GM21381 (cell line): ENCODE measurements around the gene BLACAT1.
A peak's percentile ranks its signal among the peaks of the same experiment; 100 is the strongest.
"Not testable (repeated sequence)": the region's sequence is repeated elsewhere in the genome, so short reads cannot be mapped to it uniquely, and the experiment has no call there.

Source experiments
- ATAC-seq: cut with Tn5 transposase; IDR thresholded peaks from one replicate; pipeline ENCODE4 v1.9.1; 2021; ENCODE audit warnings: mild to moderate bottlenecking, moderate library complexity; ENCODE audit not compliant: unreplicated experiment

The BLACAT1 gene

GRCh38 chr1:205442051-205442725 lies 13.7 kb downstream of the BLACAT1 start:
- no peak for ATAC-seq

- no peak for ATAC-seq
Measured at GRCh38 chr1:205441716-205442050, 14.2 kb downstream of the BLACAT1 start.

GRCh38 chr1:205441318-205441633 lies 14.6 kb downstream of the BLACAT1 start:
- no peak for ATAC-seq

GRCh38 chr1:205440476-205441317 lies 15.1 kb downstream of the BLACAT1 start:
- ATAC-seq = peak; percentile 67

GRCh38 chr1:205440121-205440475 lies 15.7 kb downstream of the BLACAT1 start:
- ATAC-seq = no peak

DNA sequence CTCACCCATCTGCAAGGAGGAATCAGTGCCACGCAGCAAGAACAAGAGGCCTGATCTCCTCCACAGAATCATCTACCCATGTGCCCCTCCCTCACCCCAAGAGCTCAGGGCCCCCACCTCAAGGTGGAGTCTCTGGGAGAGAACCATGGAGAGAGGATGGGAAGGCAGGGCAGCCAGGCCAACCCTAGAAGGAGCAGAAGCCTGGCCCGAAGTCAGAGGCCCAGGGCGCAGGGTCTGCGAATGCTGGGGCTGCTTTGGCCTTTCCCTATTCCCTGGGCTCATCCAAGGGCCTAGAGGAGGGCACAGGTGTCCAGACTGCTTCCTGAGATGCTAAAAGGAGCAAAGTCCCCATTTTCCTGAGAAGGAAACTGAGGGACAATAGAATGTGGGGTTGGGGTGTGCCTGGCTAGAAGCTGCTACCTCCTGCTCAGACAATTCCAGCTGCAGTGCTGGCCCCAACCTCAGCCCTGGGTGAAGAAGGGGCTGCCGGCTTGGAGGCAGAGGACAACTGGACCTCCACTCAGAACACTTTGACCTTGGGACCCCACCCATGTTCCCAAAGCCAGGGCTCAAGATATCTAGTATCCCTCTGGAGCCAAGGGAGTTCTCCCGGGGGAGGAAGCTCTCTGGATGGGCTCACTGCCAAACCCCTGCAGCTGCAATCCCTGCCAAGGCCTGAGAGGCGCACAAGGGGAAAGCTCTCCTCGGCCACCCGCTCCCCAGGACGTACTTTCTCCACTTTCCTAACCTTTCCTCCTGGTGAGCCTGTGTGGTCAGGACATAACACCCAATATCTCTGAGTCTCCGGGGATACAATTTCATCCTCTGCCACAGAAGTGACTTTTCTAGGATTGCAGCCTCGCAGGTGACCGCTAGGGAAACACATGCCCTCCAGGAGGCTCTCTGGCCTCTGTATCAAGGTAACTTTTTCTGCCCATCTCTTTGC lies 17.4 kb downstream of the BLACAT1 start:
- no peak for ATAC-seq

DNA sequence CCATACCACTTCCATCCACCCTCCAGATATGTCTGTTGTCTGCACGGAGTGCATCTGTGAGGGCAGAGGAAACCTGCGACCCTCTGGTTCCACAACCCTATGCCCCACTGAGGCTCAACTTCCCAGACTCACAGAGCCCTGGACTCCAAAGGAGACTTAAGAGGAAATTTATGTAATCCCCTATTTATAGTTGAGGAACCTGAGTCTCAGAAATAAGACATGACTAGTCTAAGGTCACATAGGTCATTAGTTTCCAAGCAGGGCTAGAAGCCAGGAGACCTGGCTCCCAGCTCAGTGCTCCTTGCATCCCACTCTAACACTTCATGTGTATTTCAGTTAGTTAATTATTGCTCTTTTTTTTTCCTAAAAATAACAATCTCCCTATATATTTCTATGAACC lies 18.3 kb downstream of the BLACAT1 start:
- ATAC-seq = no peak

DNA sequence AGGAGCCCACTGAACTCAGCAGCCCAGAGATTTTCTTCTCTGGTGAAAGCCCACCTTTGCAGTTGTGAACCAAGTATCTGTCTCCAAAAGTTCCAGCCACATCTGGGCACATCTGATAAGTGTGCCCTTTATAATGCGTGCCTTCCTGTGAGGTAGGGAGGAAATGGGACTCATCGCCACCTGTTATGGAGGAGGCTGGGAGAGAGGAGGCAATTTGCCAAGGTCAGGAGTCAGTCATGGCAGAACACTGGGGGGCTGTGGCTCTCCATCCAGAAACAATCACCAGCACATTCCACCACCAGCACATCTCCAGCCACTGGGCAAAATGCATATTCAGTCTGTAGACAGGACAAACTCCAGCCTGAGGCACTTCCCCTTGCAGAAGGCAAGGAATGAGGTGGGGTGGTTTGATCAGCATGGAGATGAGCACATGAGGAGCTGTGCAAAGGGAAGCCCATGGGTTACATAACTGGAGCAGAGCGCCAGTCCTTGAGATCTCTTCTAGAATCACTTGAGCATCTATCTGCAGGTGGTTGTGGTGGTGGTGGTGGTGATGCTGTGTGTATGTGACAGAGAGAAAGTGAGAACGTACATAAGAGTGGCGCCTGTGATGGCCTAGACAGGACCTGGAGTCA lies 19.0 kb downstream of the BLACAT1 start:
- no peak for ATAC-seq

DNA sequence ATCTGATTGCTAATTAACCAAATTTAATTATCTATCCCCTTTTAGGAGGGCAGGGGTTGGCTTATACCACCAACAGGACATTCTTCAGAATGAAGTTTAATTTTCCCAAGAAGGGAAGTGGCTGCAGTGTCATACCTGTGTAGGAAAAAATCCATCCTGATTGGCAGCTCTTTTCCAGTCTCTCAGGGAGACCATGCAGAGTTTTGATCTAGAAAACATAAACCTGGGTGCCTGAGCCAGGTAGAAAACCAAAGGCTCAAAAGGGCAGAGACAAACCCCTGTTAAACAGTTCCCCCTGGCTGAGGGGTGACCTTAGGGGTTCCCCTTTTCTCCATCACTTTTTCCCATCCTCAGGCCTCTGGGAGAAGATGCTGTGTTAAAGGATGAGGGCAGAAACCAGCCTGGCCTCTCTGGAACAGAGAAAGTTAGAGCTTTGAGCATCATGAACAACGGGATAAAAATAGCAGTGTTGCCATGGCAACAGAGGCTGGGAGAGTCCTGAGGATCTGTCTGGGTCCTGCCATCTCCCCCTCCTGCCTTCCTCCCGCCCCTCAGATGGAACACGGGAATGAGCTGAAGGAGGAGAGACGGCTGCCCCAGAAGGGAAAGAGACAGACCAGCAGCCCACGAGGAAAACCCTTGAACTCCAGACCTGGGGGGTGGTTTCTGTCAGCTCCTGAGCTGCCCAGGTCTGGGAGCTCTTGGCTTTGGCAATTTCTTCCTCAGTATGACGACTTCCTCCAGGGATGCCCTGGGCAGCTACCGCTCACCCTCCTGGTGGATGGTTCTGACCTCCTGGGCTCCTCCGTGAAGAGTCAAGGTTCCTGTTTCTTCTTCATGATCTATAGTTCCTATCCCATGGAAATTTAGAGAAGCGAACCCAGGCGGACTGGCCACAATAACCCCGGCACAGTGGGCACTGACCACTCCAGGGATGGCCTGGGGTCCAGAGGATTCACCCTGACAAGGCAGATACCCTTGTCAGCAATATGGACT lies 20.0 kb downstream of the BLACAT1 start:
- no peak for ATAC-seq

GRCh38 chr1:205434738-205435137 lies 21.1 kb downstream of the BLACAT1 start:
- no peak for ATAC-seq

- ATAC-seq = not testable (repeated sequence)
Measured at GRCh38 chr1:205432692-205433091, 23.2 kb downstream of the BLACAT1 start.

DNA sequence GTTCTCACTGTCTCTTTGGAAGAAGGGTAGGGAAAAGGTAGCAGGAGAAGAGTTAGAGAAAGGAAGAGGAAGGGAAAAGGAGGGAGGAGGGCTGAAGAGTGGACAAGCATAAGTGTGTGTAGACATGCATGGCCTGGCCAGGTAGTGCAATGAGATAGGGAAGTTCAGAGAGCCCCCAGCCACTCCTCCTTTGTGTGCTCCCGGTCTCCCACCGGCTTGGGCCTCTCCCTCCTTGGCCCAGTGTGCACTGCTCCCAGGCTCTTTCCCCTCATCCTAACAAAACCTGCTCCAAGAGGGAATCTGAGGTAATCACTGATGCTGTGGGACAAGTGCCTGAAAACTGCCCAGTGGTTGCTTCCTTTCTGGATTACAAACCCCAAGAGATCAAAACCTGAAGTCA lies 23.7 kb downstream of the BLACAT1 start:
- ATAC-seq = no peak

DNA sequence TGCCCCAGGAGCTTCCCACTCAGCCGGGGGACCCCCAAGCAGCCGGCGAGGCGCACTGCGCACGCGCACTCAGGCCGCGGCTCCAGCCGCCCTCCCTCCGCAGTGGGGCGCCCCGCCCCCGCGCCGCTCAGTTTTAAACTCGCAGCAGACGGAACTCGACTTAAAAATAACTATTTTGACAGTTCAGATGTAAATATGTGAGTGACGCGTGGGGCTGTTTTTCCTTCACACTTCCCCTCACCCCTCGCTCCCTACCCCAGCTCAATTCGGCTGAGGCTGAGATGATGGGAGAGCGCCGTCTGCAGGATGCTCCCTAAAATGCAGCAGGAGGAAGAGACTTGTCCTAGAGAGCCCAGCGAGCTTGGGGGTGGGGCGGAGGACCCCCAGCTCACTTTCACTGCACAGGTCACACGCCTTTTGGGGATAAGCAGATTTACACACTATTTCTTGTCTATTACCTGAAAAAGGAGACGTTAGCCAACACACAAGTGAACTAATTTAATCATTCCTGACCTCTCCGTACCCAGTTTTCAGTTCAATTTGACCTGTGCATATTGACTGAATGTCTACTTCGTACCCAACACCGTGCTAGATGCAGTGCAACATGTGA lies 25.0 kb downstream of the BLACAT1 start:
- ATAC-seq = no peak

DNA sequence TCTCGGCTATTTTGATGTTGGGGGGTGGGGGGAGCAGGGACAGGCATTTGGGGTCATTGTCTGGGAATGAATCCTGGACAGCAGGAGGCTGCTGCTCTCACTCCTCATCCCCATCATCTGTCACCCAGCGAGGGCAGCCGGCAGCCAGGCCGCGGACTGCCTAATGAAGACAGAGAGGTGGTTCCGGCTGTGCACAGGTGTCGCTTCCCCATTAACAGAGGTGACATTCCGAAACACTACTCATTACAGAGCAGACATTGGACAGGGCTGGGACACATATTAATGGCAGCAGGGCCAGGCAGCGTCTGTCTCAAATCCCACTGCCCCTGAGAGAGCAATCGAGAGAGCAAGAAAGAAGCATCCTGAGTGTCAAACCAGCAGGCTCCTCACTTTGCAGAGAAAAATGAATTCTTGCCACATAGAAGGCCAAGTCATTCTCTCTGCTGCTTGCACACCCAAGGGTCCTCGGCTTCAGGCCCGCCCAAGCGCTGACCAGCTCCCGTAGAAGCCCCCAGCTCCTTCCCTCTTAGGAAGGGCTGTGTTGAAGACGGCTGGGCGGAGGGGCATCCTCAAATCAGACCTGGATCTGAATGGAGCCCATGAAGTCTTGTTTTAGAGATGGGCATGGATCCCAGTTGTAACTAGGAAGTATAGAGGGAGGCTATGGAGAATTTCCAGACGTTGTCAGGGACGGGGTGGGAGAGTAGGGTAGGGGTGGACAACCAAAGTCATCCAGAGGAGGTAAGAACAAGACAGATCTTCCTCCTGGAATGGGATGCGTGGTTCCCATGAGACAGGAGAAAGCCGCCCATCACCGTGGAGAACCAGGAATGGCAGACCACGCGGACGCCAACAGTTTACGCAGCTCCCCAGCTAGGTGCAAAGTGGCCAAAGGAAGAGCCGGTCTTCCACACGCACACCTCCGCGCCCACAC lies 25.8 kb downstream of the BLACAT1 start:
- no peak for ATAC-seq

DNA sequence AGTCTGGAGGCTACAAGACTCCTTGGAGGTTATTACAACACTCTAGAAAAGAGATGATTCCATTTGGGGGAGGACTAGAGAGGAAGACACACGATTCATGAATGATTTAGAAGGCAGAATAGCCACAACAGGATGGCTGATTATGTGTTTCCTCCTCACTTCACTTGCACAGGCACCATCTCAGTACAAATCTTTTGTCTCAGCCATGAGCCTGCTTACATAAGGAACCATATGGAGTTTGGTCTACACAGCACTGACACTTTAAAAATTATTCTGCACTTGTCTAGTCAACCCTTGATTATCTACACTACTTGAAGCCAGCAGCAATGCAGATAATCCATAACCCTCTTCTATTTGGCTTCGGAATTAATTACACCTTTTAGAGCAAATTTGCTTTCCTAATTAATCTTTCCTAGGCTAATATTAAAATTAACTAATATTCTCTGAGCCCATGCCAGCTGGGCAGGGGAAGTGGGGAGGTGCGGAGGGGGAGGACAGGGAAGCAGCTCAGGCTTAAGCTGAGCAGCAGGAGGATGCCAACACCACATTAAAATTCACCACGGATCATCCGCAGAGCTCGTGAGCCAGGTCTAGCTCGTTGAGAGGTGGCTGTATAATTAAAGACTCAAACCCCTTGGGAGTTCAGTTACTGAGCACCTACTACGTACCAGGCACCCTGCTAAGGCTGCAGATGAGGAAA lies 30.8 kb downstream of the BLACAT1 start:
- ATAC-seq = no peak

DNA sequence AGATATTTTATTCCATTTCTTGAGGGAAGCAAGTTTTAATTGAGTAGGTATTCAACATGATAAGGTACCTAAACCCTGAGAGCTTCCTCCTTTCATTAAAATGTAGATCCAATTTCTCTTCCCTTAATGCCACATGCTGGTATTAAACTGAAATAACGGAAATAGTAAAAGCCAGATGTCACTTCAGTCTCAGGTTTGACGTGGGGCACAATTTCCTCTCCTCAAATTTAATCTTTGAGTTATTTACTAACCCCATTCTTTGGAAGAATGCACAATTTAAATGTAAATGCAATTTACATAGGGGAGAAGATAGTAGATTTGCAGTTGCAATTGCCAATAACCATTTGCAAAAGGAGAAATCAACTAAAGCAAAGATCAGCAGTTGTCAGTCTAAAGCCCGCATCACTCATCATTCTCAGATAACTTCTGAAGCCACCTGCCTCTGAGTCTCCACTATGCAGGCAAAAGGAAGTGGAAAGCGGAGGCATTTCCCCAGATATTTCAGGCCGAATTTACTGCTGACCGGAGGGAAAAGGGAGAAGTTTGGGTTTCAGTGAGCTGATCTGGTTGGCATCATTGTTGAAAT lies 31.9 kb downstream of the BLACAT1 start:
- ATAC-seq = no peak

- no peak for ATAC-seq
Measured at GRCh38 chr1:205422993-205423642, 32.7 kb downstream of the BLACAT1 start.
